Measurements from ENCODE around the gene CYTH2.
"Not testable (repeated sequence)": the region's sequence is repeated elsewhere in the genome, so short reads cannot be mapped to it uniquely, and the experiment has no call there.

The CYTH2 gene

GRCh38 chr19:48513289-48514122, 44.3 kb downstream of the CYTH2 start:
- DNase-seq = peak; percentile 51 to 57

DNA sequence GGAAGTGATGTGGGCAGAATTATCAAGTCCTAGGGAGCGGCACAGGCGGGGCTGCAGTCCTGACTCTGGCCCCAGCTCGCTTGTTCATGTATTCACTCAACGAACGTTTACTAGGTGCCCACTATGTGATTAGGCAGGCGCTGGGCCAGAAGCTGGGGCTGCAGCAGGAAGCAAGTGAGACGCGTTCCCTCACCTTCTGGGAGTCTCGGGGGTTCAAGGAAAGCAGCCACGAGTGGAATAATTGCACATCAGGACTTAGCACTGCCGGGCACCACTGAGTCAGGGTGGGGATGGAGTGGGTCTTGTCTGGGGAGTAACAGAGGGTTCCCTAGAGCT, 44.9 kb downstream of the CYTH2 start:
- DNase-seq = no peak

GRCh38 chr19:48516536-48516935, 47.4 kb downstream of the CYTH2 start:
- no peak for DNase-seq

DNA sequence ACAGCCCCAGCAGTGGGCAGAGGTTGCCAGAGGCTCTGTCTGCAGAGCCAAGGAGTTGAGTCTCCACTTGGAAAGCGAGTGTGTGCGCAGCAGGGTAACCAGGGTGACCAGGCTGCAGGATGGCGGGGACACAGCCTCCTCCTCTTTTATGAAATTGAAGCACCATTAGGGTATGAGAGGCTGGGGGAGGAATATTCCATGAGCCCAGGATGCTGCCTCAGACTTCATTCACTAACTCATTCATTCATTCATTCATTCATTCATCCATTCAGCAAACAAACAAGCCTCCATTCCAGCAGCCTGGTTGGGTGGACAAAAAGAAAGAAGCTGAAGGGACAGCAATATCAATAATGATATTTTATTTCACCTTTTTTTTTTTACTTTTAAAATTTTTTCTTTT, 49.0 kb downstream of the CYTH2 start:
- no peak for DNase-seq

DNA sequence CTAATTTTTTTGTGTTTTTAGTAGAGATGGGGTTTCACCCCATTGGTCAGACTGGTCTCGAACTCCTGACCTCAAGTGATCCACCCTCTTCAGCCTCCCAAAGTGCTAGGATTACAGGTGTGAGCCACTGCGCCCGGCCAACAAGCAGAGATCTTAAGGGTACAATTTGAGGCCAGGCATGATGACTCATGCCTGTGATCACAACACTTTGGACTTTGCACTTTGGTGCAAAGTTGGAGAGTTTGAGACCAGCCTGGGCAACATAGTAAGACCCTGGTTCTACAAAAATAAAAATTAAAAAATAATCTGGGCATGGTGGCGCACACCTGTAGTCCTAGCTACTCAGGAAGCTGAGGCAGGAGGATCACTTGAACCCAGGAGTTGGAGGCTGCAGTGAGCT, 50.3 kb downstream of the CYTH2 start:
- DNase-seq = not testable (repeated sequence)

- no peak for DNase-seq
Measured at GRCh38 chr19:48520134-48520533, 51.0 kb downstream of the CYTH2 start.

GRCh38 chr19:48524221-48524620, 55.1 kb downstream of the CYTH2 start:
- no peak for DNase-seq

DNA sequence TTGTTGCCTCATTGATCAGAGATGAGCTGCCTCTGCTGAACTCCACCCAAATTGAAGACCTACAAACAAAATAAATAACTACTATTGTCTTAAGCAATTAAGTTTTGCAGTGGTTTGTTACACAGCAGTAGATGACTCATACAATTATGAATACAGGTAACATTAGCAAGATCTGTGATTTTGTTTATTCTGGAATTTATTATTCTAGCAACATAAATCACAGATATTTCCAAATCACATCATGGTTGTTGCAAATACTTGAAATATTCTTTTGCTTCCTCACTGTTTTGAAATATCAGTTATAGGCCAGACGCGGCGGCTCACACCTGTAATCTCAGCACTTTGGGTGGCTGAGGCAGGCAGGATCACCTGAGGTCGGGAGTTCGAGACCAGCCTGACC, 55.6 kb downstream of the CYTH2 start:
- no peak for DNase-seq

GRCh38 chr19:48529156-48529555, 60.0 kb downstream of the CYTH2 start:
- DNase-seq = no peak

DNA sequence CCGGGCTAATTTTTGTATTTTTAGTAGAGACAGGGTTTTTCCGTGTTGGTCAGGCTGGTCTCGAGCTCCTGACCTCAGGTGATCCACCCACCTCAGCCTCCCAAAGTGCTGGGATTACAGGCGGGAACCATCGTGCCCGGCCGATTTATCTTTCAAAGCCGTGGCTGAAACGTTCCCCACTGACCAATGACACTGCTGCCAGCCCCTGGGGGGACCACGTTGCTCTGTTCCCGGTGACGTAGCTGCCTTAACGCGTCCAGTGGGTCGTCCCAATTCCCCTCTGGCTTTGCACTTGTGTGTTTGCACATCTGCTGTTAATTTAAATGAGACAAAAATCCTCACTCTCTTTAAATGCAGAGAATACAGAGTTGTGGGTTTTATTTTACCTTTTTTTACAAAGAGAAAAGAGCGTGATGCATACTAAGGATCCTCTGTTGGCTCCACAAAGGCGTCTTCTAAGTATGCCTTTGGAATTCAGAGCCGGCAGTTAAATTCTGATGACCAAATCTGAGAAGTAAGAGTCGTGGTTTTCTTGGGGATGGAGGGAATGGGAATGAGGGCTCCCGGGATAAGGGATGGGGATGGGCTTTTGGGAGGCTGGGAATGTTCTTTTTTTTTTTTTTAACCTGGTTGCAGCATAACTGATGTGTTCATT, 61.0 kb downstream of the CYTH2 start:
- DNase-seq = no peak

DNA sequence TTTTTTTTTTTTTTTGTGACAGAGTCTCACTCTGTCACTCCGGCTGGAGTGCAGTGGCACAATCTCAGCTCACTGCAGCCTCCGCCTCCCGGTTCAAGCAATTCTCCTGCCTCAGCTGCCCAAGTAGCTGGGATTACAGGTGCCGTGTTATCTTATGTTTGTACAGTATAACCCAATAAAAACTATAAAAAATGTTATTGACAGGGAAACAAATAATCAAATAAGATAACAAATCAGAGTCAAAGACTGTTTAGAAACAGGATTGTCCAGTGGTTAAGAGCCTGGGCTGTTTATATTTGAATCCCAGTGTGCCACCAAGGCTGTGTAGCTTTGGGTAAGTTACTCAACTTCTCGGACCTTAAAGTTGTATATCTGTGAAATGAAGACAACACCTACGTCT, 61.6 kb downstream of the CYTH2 start:
- no peak for DNase-seq

All from stimulated activated CD4-positive, alpha-beta T cell treated with anti-CD3 and anti-CD28 coated beads, Interleukin-2, amount 100 ng/mL, for 48 hours (primary cell).